ENCODE results near the gene MBD5.

GRCh38 chr2:148172131-148172753 is 151.4 kb downstream of the MBD5 start:
- TF ChIP-seq CTCF (IDR thresholded peaks at IDR 0.05) (no peak), POLR2A (IDR thresholded peaks at IDR 0.05) (no peak)
